Activated CD4-positive, alpha-beta T cell treated with anti-CD3 and anti-CD28 coated beads for 24 hours (primary cell): ENCODE results near the gene RELT.

Experiments used
- DNase-seq, 2 donors: peaks; one replicate each; pipeline ENCODE4 v3.0.0-alpha.2; 2020; ENCODE audit warnings: low read depth in 2 of 2

The RELT gene

GRCh38 chr11:73404048-73404447 lies 27.8 kb downstream of the RELT start:
- DNase-seq: no peak

DNA sequence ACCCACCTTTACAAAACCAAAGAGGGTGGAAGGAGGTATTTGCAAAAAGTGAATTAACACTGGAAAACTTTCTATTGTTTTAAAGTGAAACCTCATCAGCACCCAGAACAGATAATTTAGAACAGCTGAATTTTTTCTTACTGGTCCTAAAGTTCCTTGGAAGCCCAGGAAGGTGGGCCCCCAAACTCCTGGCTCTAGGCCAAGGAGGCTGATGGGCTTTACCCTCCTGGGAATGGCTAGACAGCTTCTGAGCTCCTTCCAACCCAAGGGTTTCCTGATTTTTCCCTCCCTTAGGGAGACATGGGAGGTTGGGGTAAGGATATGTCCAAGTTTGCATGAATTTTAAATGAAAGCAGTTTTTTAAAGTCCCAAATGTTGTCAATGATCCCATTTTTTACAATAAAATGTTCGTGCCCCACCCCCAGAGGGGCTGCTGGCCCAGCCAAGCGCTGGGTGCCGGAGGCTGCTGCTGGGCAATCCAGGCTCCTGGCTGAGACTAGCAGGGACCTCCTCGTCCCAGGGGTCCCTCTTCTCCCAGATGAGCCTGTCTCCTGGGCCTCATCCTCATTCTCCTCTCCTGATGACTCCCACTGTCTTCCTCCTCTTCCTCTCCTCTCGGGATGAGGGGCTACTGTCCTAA lies 28.4 kb downstream of the RELT start:
- DNase-seq: no peak

- DNase-seq: no peak
Observed at GRCh38 chr11:73405146-73405510, 28.9 kb downstream of the RELT start.

DNA sequence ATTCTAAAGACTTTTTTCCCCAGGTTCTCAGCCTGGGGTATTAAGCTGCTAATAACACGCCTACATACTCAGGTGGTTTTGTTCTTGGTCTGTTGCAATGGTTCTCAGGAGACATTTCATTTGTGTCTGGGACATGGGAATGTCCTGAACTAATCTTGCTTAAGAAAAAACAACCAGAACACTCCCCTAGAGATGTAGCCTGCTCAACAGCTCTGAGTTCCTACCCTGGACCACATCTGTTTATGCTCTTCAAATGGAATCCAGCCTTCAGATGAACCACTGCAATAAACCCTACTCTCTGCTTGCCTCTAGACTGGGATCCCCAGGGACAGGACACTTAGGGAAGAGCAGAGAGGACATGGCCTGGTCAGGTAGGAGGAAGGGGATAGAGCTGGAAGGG lies 29.9 kb downstream of the RELT start:
- DNase-seq: no peak

DNA sequence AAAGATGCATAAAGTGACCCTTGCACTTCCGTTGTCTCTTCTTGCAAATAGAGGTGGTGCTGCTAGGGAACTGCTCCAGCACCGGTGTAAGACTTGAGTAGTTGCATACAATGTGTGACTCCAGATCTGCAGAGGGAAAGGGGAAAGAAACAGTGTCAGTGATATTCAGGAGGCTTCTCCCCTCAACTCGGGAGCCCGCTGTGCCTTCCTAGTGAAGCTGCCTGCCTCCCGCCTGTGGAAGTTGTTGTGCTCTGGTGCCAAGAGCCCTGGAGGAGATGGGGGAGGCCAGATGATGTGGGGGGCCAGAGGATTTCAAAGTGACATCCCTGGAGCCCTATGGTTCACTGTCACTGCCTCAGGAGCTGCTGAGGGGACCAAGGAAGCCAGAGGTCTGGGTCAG lies 30.4 kb downstream of the RELT start:
- DNase-seq: no peak

- no peak for DNase-seq
Observed at GRCh38 chr11:73409431-73409830, 33.2 kb downstream of the RELT start.

GRCh38 chr11:73410627-73411026 lies 34.4 kb downstream of the RELT start:
- no peak for DNase-seq

- no peak for DNase-seq
Observed at GRCh38 chr11:73411031-73411430, 34.8 kb downstream of the RELT start.

DNA sequence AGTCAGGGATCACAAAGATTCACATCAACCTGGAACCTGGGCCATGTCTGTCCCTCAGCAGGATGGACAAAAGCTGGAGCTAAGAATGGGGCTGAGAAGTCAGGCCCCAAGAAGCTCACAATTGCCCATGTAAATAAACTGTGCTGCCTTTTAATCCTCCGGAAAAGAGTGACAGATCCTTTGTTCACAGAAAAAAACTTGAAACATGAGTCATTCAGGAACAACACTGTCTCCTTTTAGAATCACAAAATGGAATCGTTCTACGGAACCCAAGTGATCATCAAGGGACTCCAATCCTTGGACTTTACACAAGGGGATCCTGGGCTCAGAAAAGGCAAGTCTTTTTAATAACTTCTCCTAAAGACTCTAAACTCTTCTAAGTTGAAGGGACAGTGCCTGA lies 36.1 kb downstream of the RELT start:
- no peak for DNase-seq

- DNase-seq: no peak
Observed at GRCh38 chr11:73413256-73413655, 37.1 kb downstream of the RELT start.

DNA sequence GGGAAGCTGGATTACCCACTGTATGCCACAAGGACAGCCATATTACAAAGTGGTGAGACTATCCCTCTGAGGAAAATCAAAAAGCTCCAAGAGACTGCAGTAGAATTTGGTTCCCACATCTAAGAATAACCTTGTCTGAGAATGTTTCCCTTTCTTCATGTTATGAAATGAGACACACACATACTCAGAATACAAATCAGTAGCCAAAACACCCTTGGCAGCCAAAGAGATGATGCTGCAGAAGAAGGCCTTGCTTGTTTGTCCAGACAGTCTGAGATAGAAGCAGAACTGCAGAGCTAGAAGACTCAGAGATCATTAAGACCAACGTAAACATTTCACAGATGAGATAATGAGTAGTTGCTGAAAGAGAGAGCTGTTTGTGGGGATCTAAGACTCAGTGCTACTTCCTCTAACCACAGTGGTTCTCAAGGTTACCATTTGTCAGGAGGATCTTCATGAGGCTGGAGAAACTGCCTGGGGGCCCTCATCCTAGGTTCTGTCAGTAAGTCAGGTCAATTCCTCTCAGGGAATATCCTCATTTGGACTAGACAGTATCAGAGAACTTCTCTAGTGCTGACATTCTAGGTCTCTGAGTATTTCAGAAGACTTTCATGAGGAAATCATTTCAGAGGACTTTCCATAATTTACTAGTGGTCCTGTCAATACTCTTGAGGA lies 38.9 kb downstream of the RELT start:
- DNase-seq: no peak

GRCh38 chr11:73415854-73416615 lies 39.8 kb downstream of the RELT start:
- DNase-seq: no peak

GRCh38 chr11:73416786-73417185 lies 40.6 kb downstream of the RELT start:
- DNase-seq: no peak

DNA sequence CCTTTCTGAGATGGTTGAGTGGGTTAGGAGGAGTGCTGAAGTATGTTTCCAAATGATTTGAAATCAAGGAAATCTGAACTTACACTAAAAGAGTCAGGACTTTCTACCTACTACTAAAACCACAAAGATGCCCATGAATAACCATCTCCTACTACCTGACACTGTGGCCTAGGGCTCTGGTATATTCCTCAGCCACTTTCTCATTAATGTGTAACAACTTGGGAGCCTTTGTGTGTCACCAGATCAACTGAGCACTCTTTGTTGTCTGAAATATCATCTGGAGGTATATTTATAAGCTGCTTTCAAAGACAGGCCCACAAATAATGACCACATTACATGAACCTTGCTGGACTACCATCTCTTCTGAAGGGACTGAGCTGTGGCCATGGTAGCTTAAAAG lies 43.9 kb downstream of the RELT start:
- no peak for DNase-seq

DNA sequence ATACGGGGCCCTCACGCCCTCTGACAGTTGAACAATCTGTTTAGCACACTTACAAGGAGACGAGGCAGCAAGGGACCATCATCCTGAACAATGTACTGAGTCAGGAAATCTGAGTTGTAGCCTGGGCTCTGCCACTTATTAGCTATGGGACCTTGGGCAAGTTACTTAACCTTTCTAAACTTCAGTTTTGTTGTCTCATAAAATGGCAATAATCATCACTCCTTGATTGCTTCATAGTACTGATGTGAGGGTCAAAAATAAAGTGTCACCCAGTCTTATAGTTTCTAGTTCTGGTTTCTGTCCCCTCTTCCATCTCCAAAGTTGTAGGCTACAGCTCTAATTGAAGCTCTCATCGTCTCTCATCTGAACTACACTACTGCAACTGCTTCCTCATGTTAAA lies 46.7 kb downstream of the RELT start:
- DNase-seq: no peak

DNA sequence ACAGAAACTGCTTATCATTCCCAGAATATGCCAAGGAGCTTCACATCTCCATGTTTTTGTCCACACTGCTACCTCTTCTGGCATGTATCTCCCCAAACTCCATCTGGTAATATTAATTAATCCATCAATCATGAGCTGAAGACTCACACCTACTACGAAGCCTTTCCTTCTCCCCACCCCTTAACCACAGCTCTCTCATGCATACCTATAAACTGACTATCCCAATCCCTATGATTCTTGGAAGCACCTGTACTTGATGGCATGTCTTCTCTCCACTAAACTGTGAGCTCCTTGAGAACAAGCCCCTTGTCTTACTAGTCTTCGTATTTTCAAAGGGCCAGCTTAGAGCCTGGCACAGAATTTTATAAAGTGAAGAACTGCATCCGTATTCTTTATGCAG lies 47.3 kb downstream of the RELT start:
- DNase-seq: no peak

- no peak for DNase-seq
Observed at GRCh38 chr11:73425108-73425507, 48.9 kb downstream of the RELT start.

GRCh38 chr11:73426219-73426850 lies 50.1 kb downstream of the RELT start:
- no peak for DNase-seq

GRCh38 chr11:73428227-73428626 lies 52.0 kb downstream of the RELT start:
- DNase-seq: no peak

DNA sequence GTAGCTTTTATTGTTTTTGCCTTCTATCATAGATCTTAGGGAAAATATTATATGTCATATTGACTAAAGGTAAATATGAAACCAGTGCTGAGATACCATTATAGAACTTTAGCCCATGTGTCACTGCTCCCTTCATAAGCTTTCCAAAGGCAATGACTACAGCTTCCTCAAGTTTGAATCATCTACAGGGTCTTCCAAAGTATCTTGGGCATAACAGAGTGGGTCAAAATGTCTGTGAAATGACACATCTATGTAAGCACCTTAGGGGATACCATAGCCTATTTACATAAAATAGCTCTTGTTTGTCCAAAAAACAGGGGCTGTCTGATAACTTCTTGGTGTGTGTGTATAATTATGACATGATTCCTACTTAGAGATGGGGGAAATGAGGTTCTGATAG lies 52.5 kb downstream of the RELT start:
- no peak for DNase-seq

- no peak for DNase-seq
Observed at GRCh38 chr11:73429121-73429750, 53.0 kb downstream of the RELT start.

GRCh38 chr11:73430326-73430725 lies 54.1 kb downstream of the RELT start:
- DNase-seq: no peak
